Measurements from ENCODE around the gene MRPS18B.
A peak's percentile ranks its signal among the peaks of the same experiment; 100 is the strongest.

Gene MRPS18B

DNA sequence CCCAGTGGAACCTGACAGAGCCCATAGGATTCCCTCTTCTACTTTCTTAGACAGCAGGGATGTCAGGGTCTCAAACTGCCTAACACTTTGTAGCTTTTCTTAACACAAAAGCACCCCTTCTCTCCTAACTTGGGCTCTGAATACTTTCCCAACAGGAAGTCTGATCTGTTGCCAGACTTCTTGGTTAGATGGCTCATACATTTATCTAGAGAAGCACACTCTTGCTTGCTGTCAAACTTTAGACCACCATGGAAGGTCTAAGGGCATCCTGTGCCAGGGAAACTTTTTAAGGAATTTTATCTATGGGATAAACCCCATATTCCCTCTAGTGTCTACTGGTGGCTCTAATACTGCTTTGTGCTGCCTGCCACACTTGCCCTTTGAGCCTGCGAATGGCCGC is 26.0 kb downstream of the MRPS18B start:
- no peak overlapping the region; the same call in 1 of the 2 replicates for H3K27ac ChIP-seq
- TF ChIP-seq, protein P1, sequence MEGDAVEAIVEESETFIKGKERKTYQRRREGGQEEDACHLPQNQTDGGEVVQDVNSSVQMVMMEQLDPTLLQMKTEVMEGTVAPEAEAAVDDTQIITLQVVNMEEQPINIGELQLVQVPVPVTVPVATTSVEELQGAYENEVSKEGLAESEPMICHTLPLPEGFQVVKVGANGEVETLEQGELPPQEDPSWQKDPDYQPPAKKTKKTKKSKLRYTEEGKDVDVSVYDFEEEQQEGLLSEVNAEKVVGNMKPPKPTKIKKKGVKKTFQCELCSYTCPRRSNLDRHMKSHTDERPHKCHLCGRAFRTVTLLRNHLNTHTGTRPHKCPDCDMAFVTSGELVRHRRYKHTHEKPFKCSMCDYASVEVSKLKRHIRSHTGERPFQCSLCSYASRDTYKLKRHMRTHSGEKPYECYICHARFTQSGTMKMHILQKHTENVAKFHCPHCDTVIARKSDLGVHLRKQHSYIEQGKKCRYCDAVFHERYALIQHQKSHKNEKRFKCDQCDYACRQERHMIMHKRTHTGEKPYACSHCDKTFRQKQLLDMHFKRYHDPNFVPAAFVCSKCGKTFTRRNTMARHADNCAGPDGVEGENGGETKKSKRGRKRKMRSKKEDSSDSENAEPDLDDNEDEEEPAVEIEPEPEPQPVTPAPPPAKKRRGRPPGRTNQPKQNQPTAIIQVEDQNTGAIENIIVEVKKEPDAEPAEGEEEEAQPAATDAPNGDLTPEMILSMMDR (IDR thresholded peaks at IDR 0.05) = no peak
- no peak for TF ChIP-seq ZFX (IDR thresholded peaks at IDR 0.05; ENCODE audit: borderline replicate concordance)

DNA sequence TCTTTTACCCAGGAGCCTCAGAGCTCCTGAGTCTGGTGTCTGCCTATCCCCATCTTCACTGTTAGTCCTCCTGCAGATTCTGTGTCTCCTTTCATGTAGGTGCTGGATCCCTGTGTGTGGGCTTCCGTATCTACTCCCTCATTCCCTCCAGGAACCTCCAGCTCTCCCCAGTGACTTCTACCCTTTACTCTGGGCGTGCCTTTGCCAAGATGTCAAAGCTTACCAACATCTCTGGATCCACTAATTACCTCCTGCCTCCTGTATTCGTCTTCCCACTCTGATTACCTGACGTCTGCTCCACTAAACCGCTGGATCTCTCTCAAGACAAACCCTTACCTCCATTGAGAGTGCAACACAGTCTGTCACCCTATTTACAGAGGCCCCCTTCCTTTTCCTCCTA is 27.1 kb downstream of the MRPS18B start:
- no peak overlapping the region for H3K27ac ChIP-seq
- no peak for TF ChIP-seq ZFX (IDR thresholded peaks at IDR 0.05; ENCODE audit: borderline replicate concordance)
- TF ChIP-seq, protein P1 (IDR thresholded peaks at IDR 0.05) = no peak

DNA sequence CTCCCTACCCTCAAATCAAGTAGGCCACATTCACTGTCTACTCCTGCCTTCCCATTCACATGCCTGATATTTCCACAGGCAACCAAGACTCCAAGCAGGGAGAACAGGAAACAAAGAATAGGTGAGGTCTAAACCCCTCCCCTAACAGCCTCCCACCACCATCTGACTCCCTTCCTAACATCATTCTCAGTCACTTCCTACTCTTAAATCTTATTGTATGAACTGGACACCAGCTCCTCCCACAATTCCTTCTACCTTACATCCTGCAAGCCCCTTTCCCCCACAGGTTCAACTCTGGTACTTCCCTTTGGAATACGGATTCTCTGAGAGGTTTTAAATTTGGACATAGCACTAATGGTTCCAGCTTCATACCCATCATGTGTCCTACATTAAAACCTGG is 28.3 kb downstream of the MRPS18B start:
- TF ChIP-seq ZFX (IDR thresholded peaks at IDR 0.05; ENCODE audit: borderline replicate concordance) = no peak
- TF ChIP-seq, protein P1 (IDR thresholded peaks at IDR 0.05) = no peak
- peak overlapping the region; percentile 91 for H3K27ac ChIP-seq

DNA sequence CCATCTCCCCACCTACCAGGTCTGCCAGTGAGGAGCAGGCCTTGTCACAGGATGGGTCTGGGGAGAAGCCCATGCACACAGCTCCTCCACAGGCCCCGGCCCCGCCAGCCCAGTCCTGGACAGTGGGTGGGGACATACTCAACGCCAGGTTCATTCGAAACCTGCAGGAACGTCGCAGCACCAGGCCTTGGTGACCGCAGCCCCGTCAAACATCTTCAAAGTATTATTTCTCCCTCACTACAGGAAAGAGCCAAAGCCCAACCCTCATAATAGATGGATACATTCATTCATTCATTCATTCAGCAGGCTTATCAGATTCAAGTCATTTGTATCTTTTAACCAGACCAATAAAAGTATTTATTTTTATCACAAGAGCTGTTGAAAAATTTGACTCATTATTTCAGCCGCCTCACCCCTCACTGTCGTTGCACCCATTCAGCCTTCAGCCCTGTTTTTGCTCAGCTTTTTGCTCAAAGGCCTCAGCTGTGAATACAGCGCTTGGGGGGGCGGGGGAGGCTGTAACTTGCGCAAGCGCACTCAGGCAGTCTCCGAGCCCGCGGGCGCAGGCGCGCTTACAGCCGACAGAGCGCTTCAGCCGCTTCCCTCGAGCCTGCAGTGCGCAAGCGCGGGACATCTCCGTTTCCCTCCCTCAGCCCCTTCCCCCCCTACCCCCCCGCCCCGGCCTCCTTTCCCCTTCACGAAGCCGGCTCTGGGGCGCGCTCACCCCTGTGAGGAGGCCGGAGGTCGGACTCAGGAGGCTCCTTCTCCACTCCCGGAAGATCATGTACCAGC is 29.0 kb downstream of the MRPS18B start, which contains the start of gene C6orf136:
TSS of gene C6orf136 (plus strand) at position 684 of the 792 bp plus-strand sequence. CDS start at position 783, 99 bp downstream.
- no peak for TF ChIP-seq ZFX (IDR thresholded peaks at IDR 0.05; ENCODE audit: borderline replicate concordance)
- TF ChIP-seq, protein P1 (IDR thresholded peaks at IDR 0.05) = no peak
- peak within 1 kb of the TSS; percentile 91 for H3K27ac ChIP-seq

DNA sequence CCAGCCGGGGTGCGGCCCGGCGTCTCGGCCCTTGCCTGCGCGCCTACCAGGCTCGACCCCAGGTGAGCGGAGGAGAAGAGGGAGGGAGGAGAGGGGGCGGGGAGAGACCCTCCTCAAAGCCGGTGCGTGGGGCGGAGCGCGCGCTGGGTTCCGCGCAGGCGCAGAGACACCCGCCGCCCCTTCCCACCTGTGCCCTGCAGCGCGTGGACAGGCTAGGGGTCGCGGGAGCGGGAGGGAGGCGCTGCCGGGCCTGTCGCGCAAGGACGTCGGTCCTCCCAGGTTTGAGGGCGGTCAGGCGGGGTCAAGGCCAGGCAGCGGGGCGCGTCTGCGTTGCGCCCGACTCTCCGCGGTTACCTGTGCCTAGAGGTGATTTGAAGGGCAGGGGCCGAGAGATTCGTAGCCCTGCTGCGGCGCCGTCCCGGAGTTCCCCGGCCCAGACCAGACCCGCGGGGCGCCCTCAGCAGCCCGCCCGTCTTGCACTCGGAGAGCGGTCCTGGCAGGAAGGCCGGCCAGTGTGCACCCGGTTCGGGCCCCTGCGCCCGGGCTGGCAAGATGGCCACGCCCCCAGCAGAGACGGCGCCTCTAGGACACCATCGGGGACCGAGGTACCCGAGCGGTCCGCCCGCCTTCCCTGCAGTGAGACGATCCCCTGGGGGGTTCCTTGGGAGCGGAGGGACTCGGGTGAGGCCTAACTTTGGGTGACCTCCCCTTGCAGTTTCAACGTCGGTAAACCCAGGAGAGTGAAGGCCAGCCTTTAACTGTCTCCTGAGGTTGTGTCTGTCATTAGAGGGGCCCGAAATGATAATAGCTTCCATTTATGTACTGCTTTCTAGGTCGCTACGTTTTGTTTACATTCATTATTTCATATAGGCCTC is 29.8 kb downstream of the MRPS18B start:
- peak overlapping the region; percentile 91 for H3K27ac ChIP-seq
- TF ChIP-seq, protein P1 (IDR thresholded peaks at IDR 0.05) = no peak
- no peak for TF ChIP-seq ZFX (IDR thresholded peaks at IDR 0.05; ENCODE audit: borderline replicate concordance)

DNA sequence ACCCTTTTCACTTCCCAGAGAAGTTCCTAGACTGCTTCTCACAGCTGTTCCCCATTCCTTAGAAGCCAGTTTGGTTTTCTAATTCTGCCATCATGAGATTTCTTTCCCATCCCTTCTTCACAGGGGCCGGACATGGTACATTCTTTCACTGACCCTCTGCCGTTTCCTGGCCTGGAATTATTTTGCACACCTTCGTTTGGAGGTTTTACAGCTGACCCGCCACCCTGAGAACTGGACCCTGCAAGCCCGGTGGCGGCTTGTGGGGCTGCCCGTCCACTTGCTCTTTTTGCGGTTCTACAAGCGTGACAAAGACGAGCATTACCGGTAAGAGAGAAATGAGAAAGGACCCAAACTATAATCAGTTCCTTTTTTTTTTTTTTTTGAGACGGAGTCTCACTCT is 33.5 kb downstream of the MRPS18B start:
- peak overlapping the region; percentile 13; the same call in 1 of the 2 replicates for H3K27ac ChIP-seq
- TF ChIP-seq, protein P1 (IDR thresholded peaks at IDR 0.05) = no peak
- TF ChIP-seq ZFX (IDR thresholded peaks at IDR 0.05; ENCODE audit: borderline replicate concordance) = no peak
